HepG2 (cell line): ENCODE data around the gene PAXX. TPM values are rescaled to one million over a fixed set of nuclear protein-coding genes. Genes with fewer than 3 reads are reported as not detected.

Experiments
- ARID2 ChIP-seq: sonication (generic); formaldehyde crosslinking; IDR thresholded peaks from 2 replicates; pipeline ENCODE4 v1.8.1; 2022; ENCODE audit warnings: mild to moderate bottlenecking, missing genetic modification reagents, borderline replicate concordance
- BORCS8-MEF2B ChIP-seq: sonication (generic); formaldehyde crosslinking; IDR thresholded peaks from 2 replicates; pipeline ENCODE4 v1.8.0; 2022; ENCODE audit warnings: mild to moderate bottlenecking, missing genetic modification reagents
- CREB1 ChIP-seq, 2 experiments: fragments of 450-650 bp in 1 of 2; IDR thresholded peaks; 2 replicates each; pipeline ENCODE4 v1.6.1; 2016 to 2017; ENCODE audit warnings: control low read depth in 1 of 2, mild to moderate bottlenecking in 1 of 2, missing compliant biosample characterization in 1 of 2, missing genetic modification characterization in 1 of 2
- HOXA3 ChIP-seq: sonication (generic); formaldehyde crosslinking; IDR thresholded peaks from 2 replicates; pipeline ENCODE4 v1.5.0; 2020; ENCODE audit warnings: missing genetic modification reagents
- IRF2 ChIP-seq: IDR thresholded peaks from 2 replicates; pipeline ENCODE4 v1.6.1; 2018; ENCODE audit warnings: missing genetic modification reagents, missing compliant biosample characterization
- KDM2A ChIP-seq: sonication (generic); formaldehyde crosslinking; IDR thresholded peaks from 2 replicates; pipeline ENCODE4 v1.4.0; 2020; ENCODE audit warnings: low read depth, missing genetic modification reagents, borderline replicate concordance
- KLF6 ChIP-seq: IDR thresholded peaks from 2 replicates; pipeline ENCODE4 v1.8.0; 2016; ENCODE audit warnings: missing biosample characterization, missing genetic modification reagents
- LCORL ChIP-seq, 2 experiments: fragments of 450-650 bp in 1 of 2; sonication (generic) in 1 of 2; formaldehyde crosslinking in 1 of 2; IDR thresholded peaks; 2 replicates each; pipeline versions ENCODE4 v1.5.0 to v1.6.1; 2017 to 2020; ENCODE audit warnings: antibody characterized with exemption in 1 of 2, missing genetic modification reagents in 1 of 2
- POLR2AphosphoS2 ChIP-seq: IDR thresholded peaks from 2 replicates; pipeline ENCODE4 v1.6.1; 2011; ENCODE audit warnings: low read depth, low read length, improper control_type of control experiment
- PTBP1 ChIP-seq: fragments of 200-400 bp; formaldehyde crosslinking; IDR thresholded peaks from 2 replicates; pipeline ENCODE4 v1.6.1; 2018; ENCODE audit warnings: low read length, low read depth; ENCODE audit not compliant: poor library complexity, severe bottlenecking
- SP4 ChIP-seq: sonication (generic); formaldehyde crosslinking; IDR thresholded peaks from 2 replicates; pipeline ENCODE4 v1.8.1; 2023; ENCODE audit warnings: mild to moderate bottlenecking, missing genetic modification reagents
- TMF1 ChIP-seq: sonication (generic); formaldehyde crosslinking; IDR thresholded peaks from 2 replicates; pipeline ENCODE4 v1.8.1; 2022; ENCODE audit warnings: low read depth, missing genetic modification reagents
- U2AF2 ChIP-seq: fragments of 200-400 bp; formaldehyde crosslinking; IDR thresholded peaks from 2 replicates; pipeline ENCODE4 v1.6.1; 2017; ENCODE audit warnings: low read depth, mild to moderate bottlenecking, low read length
- ZBTB38 ChIP-seq: sonication (generic); formaldehyde crosslinking; IDR thresholded peaks from 2 replicates; pipeline ENCODE4 v1.5.1; 2020; ENCODE audit warnings: mild to moderate bottlenecking, missing genetic modification reagents
- ZMYM2 ChIP-seq: sonication (generic); formaldehyde crosslinking; IDR thresholded peaks from 2 replicates; pipeline ENCODE4 v1.8.0; 2022; ENCODE audit warnings: mild to moderate bottlenecking, missing genetic modification reagents
- ZNF234 ChIP-seq: sonication (generic); formaldehyde crosslinking; conservative IDR thresholded peaks from 2 replicates; pipeline ENCODE4 v1.5.1; 2020; ENCODE audit warnings: mild to moderate bottlenecking, missing genetic modification reagents
- ZNF335 ChIP-seq: sonication (generic); formaldehyde crosslinking; IDR thresholded peaks from 2 replicates; pipeline ENCODE4 v1.4.0; 2020; ENCODE audit warnings: missing genetic modification reagents
- ZNF382 ChIP-seq: sonication (generic); formaldehyde crosslinking; IDR thresholded peaks from 2 replicates; pipeline ENCODE4 v1.5.0; 2020; ENCODE audit warnings: missing genetic modification reagents, mild to moderate bottlenecking, borderline replicate concordance
- ZNF431 ChIP-seq: sonication (generic); formaldehyde crosslinking; IDR thresholded peaks from 2 replicates; pipeline ENCODE4 v1.9.0; 2022; ENCODE audit warnings: missing genetic modification reagents, low read depth, mild to moderate bottlenecking, borderline replicate concordance
- ZNF550 ChIP-seq: sonication (generic); formaldehyde crosslinking; IDR thresholded peaks from 2 replicates; pipeline ENCODE4 v1.4.0; 2020; ENCODE audit warnings: mild to moderate bottlenecking, missing genetic modification reagents, borderline replicate concordance
- ZNF775 ChIP-seq: sonication (generic); formaldehyde crosslinking; IDR thresholded peaks from 2 replicates; pipeline ENCODE4 v1.4.0; 2020; ENCODE audit warnings: missing genetic modification reagents, mild to moderate bottlenecking, moderate library complexity, borderline replicate concordance
- ZNF878 ChIP-seq: sonication (generic); formaldehyde crosslinking; IDR thresholded peaks from 2 replicates; pipeline ENCODE4 v1.8.1; 2023; ENCODE audit warnings: mild to moderate bottlenecking, missing genetic modification reagents, moderate library complexity
- polyA plus RNA-seq, 8 experiments: library from polyadenylated mRNA; depleted of rRNA in 3 of 8; stranded (reverse) in 7 of 8; unstranded in 1 of 8; fragments of >200 nt; fragmentation: Illumina TruSeq in 4 of 8; extraction: Trizol in 4 of 8; gene quantifications; 2 replicates each; pipeline versions ENCODE4 v1.2.1 to v1.2.3, GENCODE V29; 2011 to 2016; ENCODE audit warnings: low read depth in 4 of 8, missing spikeins in 1 of 8, mixed read lengths in 1 of 8; ENCODE audit not compliant: insufficient read depth in 1 of 8
- total RNA-seq, 5 experiments: library from RNA; depleted of rRNA; stranded (reverse); fragments of >200 nt; fragmentation: Illumina TruSeq; extraction: Trizol; gene quantifications; 2 replicates each; pipeline ENCODE4 v1.2.3, GENCODE V29; 2016; ENCODE audit warnings: low read depth in 1 of 5
- TF ChIP-seq, protein P1 (sequence below): sonication (generic); formaldehyde crosslinking; IDR thresholded peaks from 2 replicates; pipeline ENCODE4 v1.5.0; 2020; ENCODE audit warnings: missing genetic modification reagents
- TF ChIP-seq, protein P2 (sequence below): IDR thresholded peaks from 2 replicates; pipeline ENCODE4 v1.6.1; 2016; ENCODE audit warnings: low read depth, control low read depth
- TF ChIP-seq, protein P3 (sequence below): sonication (generic); formaldehyde crosslinking; IDR thresholded peaks from 2 replicates; pipeline ENCODE4 v1.5.0; 2020; ENCODE audit warnings: missing genetic modification reagents

Gene PAXX
- total and polyA plus RNA-seq, 2 of the 13 experiments (the other 11 are each of a cell fraction or from before 2014, with no cell fraction given): 14.0 to 31.9 TPM

DNA sequence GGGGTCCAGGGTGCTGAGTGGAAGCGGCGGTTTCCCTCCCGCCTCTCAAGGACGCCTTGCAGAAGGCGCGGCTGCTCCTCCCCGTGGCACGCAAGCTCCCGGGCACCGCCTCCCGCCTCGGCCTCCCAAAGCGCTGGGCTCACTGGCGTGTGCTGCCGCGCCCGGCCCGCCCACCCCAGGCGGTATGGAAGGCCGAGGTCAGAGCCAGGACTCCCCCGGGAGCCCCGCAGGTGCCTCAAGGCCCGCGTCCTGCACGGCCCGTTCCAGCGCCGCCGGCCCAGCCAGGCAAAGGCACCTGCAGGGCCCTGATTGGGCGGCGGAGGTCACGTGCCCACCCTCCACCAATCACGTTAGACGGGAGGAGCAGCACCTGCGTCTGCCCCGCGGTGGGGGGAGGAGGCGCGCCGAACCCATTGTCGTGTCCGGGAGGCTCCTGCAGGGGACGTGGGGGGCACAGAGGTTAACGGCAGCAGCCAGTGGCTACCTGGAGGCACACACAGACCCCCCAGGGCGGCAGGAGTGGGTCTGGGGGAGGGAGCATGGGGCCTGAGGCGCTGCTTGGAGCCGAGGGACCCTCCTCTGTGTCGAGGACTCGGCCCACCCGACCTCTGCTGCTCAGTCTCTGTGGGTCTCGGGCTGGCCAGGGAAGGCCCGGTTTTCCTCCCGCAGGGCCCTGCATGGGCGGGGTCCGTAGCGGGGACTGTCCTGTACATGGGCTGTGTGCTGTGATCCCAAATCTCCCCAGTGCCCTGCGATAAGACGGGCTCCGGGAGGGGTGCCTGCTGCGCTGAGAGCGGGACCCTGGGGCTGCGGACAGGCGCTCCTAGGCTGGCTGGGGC, 42.2 kb upstream of the PAXX start (continued):
- peak; percentile 51; the same call in 1 of the 2 replicates for TF ChIP-seq KLF6 (CRISPR knock-in tag)
- TF ChIP-seq PTBP1: peak; percentile 1
- TF ChIP-seq KDM2A: peak; percentile 80
- no peak; the same call in 1 of the 2 replicates for TF ChIP-seq ZBTB38
- no peak for TF ChIP-seq LCORL (IDR thresholded peaks at IDR 0.05)
- peak; percentile 93 for TF ChIP-seq LCORL (CRISPR knock-in tag; IDR thresholded peaks at IDR 0.05)
- TF ChIP-seq ZNF382 (CRISPR knock-in tag): no peak
- TF ChIP-seq HOXA3 (CRISPR knock-in tag): peak; percentile 72
- TF ChIP-seq POLR2AphosphoS2: no peak
- peak; percentile 43; the same call in 1 of the 2 replicates for TF ChIP-seq TMF1 (CRISPR knock-in tag)
- TF ChIP-seq, protein P1, sequence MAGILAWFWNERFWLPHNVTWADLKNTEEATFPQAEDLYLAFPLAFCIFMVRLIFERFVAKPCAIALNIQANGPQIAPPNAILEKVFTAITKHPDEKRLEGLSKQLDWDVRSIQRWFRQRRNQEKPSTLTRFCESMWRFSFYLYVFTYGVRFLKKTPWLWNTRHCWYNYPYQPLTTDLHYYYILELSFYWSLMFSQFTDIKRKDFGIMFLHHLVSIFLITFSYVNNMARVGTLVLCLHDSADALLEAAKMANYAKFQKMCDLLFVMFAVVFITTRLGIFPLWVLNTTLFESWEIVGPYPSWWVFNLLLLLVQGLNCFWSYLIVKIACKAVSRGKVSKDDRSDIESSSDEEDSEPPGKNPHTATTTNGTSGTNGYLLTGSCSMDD (CRISPR knock-in tag): no peak
- no peak for TF ChIP-seq CREB1 (IDR thresholded peaks at IDR 0.05)
- no peak for TF ChIP-seq CREB1 (CRISPR knock-in tag; IDR thresholded peaks at IDR 0.05)
- no peak for TF ChIP-seq U2AF2
- peak; percentile 75; the same call in 1 of the 2 replicates for TF ChIP-seq IRF2 (CRISPR knock-in tag)
- TF ChIP-seq ZNF431 (CRISPR knock-in tag): no peak
- TF ChIP-seq BORCS8-MEF2B (CRISPR knock-in tag): peak; percentile 24; the same call in 1 of the 2 replicates
- peak; percentile 90 for TF ChIP-seq SP4 (CRISPR knock-in tag)
- TF ChIP-seq ARID2 (CRISPR knock-in tag): no peak
- TF ChIP-seq ZMYM2 (CRISPR knock-in tag): 0 out of 2 replicates have a peak, but pooled peaks have one; percentile 43
- peak; percentile 86; the same call in 1 of the 2 replicates for TF ChIP-seq ZNF335 (CRISPR knock-in tag)
- TF ChIP-seq, protein P2, sequence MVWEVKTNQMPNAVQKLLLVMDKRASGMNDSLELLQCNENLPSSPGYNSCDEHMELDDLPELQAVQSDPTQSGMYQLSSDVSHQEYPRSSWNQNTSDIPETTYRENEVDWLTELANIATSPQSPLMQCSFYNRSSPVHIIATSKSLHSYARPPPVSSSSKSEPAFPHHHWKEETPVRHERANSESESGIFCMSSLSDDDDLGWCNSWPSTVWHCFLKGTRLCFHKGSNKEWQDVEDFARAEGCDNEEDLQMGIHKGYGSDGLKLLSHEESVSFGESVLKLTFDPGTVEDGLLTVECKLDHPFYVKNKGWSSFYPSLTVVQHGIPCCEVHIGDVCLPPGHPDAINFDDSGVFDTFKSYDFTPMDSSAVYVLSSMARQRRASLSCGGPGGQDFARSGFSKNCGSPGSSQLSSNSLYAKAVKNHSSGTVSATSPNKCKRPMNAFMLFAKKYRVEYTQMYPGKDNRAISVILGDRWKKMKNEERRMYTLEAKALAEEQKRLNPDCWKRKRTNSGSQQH (CRISPR knock-in tag): 0 out of 2 replicates have a peak, but pooled peaks have one; percentile 29
- TF ChIP-seq, protein P3, sequence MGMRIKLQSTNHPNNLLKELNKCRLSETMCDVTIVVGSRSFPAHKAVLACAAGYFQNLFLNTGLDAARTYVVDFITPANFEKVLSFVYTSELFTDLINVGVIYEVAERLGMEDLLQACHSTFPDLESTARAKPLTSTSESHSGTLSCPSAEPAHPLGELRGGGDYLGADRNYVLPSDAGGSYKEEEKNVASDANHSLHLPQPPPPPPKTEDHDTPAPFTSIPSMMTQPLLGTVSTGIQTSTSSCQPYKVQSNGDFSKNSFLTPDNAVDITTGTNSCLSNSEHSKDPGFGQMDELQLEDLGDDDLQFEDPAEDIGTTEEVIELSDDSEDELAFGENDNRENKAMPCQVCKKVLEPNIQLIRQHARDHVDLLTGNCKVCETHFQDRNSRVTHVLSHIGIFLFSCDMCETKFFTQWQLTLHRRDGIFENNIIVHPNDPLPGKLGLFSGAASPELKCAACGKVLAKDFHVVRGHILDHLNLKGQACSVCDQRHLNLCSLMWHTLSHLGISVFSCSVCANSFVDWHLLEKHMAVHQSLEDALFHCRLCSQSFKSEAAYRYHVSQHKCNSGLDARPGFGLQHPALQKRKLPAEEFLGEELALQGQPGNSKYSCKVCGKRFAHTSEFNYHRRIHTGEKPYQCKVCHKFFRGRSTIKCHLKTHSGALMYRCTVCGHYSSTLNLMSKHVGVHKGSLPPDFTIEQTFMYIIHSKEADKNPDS (CRISPR knock-in tag): 0 out of 2 replicates have a peak, but pooled peaks have one; percentile 19
- TF ChIP-seq ZNF878: no peak
- no peak for TF ChIP-seq ZNF775 (CRISPR knock-in tag)
- TF ChIP-seq ZNF234: no peak
- no peak for TF ChIP-seq ZNF550
